COLO668 (cell line): ENCODE measurements around the gene RNF223.

Experiments used
- DNase-seq: peaks from one replicate; lab custom pipeline; 2025; ENCODE audit not compliant: unreplicated experiment; lab: John Stamatoyannopoulos, UW

The RNF223 gene

GRCh38 chr1:1073743-1074587 lies at the start of gene RNF223:
TSS of gene RNF223 (minus strand) at chr1:1074306. CDS start at chr1:1072566, 1,740 bp downstream.
- peak; percentile 94 for DNase-seq

DNA sequence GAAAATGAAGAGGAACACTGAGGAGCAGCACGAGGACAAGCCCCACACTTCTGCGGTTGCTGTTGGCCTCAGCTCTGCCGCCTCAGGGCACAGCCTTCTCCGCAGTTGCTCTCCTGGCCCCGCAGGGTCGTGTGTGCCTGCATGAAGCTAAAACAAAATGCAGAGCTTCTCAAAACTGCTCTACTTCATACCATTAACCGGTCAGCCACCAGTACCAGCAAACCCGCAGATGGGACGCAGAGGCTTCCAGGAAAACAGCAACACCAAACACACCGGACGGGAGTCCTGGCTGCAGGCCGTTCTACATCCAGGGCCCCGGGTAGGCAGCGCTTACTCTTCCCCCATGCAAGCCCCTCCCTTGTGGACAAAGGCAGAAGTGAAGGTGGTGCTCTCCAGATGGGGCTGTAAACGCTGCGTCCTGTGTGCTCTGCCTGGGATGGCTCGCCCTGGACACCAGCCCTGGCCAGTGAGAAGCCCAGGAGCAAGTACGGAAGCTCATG lies 48.9 kb upstream of the RNF223 start:
- DNase-seq: no peak

DNA sequence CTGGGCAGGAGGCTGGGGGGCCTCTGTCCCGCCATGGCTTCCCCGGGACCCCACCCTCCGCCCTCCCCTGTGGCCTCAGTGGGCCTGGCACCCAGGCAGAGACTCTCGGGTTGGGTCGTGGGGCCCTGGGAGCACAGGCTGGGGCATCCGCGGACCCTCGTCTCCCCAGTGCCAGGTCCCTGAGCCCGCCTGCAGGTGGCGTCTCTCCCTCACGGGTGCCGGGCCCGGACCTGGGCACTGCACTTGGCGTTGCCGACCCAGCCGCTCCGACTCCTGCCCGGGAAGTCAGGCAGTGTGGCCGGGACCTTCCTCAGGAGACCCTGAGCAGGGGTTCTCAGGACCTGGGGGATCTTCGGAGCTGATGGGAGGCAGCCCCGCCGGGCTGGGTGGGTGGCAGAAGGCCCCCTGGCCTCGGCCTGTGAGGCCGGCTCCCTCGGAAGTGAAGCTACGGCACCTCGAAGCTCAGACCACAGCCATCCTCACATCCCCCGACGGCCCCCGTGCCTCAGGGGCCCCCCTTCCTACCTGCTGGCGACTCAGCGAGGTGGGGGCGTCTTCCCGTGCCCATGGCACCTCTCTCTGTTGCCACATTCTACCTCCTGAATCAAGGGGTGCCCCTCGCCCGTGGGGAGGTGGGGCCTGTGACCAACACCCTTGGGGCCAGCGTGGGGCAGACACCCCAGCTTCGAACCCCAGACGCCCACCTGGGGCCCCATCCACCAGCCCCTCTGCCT lies 48.1 kb upstream of the RNF223 start:
- peak; percentile 98 for DNase-seq

DNA sequence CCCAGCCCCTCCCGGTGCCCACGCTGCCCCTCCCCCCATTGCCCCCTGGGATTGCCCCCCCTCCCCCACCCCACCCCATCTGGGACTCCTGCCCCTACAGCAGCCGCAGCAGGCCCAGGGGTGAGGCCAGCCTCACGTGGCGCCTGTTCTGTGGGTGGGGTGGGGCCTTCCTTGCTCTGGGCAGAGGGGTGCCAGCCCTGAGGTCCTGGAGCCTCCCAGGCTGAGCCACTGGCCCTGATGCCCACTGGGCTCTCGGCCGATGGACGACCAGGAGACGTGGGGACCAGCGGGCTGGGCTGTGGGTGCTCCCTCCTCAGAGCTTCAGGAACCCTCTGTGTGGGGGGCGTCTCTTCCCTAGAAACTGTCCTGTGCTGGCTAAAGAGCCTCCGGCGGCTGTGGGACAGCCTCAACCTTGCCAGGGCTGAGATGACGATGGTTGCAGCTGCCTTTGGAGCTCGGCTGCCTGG lies 47.5 kb upstream of the RNF223 start:
- no peak for DNase-seq

DNA sequence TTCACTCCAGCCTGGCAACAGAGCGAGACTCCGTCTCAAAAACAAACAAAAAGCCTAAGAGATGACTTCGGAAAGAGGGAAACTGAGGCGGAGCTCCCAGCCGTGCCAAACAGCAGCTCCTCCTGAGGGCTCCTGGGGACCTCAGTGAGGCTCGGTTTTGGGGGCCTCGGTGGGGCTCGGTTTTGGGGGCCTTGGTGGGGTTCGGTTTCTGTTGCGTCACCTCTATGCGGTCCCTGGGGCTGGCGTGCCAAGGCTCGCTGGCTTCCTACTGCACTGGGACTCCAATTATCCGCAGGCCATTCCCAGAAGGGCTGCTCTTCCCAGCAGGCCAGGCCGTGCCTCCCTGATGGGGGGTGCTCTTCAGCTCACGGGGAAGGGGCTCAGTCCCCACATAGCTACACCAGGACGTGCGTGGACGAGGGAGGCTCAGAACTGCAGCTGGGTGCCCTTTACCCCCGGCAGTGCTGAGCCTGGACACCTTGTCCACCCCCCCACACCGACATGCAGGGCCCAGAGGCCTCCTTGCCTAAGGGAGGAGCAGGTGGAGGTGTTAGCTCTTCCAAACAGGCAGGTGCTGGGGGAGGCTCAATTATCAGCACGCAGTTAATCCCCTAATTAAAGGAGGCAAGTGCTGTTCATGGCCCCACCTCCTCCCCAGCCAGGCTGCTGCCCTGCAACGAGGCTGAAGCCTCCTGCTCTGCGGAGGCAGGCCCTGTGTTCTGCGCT lies 46.9 kb upstream of the RNF223 start:
- peak; percentile 84 for DNase-seq

- no peak for DNase-seq
Measured at GRCh38 chr1:1120096-1120495, 46.0 kb upstream of the RNF223 start.

DNA sequence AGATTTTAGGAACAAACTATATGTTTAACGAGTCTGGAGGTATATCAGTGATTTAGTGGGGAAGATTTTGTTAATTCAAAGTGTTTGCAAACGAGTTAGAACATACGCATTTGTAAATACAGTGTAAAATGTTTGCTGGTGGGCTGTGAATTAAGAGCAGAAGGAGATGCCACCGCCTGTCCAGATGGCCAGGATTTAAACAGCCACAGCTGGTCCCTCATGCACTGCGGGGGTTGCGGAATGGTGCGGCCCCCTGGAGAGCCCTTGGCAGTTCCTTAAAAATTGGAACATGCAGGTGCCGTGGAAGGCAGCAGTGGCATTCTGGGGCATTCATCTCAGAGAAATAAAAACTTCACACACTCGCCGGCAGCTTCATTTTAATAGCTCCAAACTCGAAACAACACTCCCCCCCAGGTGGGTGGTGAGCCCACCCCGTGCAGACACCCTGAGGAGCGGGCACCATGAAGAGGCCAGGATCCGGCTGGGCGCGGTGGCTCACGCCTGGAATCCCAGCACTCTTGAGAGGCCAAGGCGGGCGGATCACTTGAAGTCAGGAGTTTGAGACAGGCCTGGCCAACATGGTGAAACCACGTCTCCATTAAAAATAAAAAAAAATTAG lies 45.3 kb upstream of the RNF223 start:
- DNase-seq: no peak

GRCh38 chr1:1118876-1119220 lies 44.7 kb upstream of the RNF223 start:
- DNase-seq: no peak

DNA sequence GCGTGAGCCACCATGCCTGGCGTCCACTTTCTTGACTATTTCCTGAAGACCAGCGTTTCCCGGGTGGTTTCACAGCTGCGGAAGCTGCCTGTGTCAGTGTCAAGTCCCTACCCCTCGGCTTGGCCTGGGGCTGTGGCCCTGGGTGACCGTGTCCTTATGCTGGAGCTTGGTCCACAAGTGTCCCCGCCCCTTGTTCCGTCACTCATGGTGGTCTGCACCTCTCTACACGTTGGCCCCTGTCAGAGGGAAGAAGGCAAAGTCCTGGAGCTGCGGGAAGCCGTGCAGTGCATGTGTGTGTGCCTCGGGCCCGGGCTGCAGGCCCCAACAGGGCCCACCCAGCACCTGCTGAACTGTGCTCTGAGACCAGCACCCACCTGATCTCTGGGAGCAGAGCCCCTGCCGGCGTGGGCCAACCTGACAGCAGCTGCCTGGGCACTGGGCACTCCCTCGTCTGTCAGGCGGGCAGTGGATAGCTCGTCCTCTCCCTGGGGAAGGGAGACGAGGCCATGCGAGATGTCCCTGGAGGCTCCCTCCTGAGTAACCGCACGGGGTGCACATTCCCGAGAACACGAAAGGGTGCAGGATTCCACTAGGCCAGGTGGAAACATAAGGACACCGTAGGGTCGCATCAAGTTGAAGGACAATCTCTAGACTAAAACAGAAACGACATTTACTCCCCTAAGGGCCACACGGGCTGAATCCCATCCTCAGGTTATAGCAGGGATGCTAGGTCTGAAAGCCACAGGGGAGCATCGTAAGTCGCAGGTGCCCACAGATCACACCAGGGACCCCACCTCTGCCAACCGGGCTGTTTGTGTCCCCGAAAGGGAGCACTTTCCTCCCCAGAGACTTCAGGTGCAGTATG lies 44.1 kb upstream of the RNF223 start:
- DNase-seq: no peak

DNA sequence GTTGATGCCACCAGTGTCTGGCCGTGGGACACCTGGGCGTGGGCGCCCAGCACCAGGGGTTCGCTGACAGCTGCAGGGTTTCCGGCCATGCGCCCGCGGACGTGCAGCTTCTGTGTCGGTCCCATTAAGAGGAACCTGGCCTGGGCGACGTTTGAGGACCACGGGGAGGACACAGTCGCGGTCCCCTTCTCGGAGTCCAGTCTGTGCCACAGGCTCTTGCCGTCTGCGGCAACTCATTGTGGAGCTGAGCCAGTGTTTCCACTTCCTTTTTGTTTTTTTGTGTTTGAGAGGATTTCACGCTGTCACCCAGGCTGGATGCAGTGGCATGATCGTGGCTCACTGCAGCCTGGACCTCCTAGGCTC lies 43.3 kb upstream of the RNF223 start:
- peak; percentile 49 for DNase-seq

GRCh38 chr1:1116701-1117468 lies 42.8 kb upstream of the RNF223 start:
- DNase-seq: peak; percentile 66

DNA sequence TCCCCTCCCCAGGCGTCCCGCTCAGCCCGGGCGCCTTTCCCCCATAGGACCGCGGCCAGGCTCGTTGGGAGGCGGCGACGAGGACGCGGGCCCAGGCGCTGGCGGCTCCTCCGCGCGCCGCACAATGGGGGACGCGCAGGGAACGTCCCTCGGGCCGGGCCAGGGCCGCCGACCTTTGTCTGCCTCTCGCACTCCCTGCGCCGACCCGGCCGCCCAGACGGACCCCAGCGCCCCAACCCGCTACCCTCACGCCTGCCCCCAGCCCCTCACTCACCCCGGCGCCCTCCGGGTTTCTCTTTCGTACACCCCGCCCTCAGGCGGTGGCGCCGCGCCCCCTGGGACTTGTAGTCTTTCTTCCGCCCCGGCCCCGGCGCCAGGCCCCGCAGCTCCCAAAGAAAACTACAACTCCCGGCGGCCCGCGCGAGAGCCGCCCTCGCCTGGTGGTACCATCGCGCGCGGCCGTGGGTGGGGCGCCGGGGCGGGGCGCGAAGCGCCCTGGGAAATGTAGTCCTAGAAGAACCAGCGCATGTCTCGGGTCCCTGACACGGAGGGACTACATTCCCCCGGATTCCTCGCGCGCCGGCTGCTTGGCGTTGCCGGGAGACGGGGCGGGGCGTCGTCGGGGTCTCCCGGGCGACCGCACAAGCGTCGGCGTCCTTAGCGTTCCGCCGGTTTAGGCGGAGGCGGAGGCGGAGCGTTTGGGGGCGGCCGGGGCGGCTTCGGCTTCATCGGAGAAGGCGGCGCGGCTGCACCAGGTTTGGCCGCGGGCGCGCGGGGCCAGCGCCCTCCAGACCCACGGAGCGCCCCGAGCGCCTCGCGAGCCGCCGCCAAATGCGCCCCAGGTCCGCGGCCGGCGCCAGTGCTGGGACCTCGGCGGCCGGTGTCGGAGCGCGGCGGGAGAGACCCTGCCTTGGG lies 41.9 kb upstream of the RNF223 start, which contains the start of gene C1orf159:
Gene C1orf159, minus strand, starts transcription at position 304 of the 915 bp plus-strand sequence. CDS start 24,546 bp downstream, outside the sequence.
- peak; percentile 100 for DNase-seq

DNA sequence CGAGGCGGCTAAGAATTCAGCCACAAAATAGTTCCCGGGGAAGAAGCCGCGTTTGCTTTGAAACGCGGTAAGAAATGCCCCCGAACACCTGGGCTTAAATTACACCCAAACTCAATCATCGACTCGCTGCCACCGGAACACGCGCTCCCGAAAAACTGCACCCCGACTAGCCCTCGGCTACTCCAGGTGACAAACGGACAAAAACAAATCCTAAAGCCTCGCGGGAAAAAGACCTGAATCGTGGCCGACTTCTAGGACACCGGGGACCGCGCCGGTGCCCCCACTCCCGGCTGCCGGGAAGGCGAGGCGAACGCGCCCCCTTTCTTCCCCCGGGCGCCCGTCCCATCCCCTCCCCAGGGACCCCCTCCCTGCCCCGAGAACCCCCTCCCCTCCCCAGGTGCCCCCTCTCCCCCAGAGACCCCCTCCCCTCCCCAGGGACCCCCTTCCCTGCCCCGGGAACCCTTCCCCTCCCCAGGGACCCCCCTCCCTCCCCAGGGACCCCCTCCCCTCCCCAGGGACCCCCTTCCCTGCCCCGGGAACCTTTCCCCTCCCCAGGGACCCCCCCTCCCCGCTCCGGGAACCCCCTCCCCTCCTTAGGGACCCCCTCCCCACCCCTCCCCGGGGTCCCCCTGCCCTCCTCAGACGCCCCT lies 41.2 kb upstream of the RNF223 start:
- no peak for DNase-seq

DNA sequence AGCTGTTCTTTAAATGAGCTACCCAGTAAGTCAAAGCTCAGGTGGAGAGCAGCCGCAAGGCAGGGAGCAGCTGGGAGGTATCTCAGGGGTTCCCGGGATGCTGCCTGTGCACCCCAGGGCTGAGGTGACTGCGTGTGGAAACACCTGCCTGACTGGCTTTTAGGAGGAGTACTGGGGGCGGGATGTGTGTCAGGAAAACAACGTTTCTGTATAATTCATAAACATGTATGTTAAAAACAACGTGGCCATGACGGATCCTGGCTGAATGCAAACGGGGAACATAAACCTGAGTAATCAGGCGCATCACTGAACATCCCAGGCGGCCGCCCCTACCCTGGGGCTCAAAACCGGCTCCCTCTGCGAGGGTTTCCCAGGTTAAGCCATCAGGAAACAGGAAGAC lies 40.3 kb upstream of the RNF223 start:
- DNase-seq: no peak

DNA sequence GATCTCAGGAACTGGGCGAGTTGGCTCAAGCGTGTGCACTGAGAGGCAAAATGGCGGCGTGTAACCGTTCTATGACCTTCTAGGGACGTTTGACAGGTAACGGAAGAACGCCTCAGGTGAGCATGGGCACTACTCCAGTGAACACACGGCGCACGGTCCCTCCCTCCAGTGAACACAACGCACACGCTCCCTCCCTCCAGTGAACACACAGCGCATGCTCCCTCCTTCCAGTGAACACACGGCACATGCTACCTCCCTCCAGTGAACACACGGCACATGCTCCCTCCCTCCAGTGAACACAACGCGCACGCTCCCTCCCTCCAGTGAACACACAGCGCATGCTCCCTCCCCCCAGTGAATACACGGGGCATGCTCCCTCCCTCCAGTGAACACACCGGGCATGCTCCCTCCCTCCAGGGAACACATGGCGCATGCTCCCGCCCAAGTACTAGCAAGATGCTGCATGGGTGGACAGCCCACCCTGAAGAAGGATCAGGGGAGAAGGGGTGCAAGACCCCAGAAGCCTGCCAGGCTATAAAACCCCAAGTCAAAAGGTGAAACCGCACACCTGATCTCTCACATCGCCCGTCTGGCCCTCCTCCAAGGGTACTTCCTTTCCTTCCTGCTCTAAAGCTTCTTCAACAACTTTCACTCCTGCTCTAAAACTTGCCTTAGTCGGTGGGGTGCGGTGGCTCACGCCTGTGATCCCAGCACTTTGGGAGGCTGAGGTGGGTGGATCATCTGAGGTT lies 38.3 kb upstream of the RNF223 start:
- DNase-seq: no peak

- no peak for DNase-seq
Measured at GRCh38 chr1:1111516-1112236, 37.6 kb upstream of the RNF223 start.
